T-helper 22 cell (primary cell): ENCODE results near the gene ZMYND8.
A peak's percentile ranks its signal among the peaks of the same experiment; 100 is the strongest.
"Not testable (repeated sequence)": the region's sequence is repeated elsewhere in the genome, so short reads cannot be mapped to it uniquely, and the experiment has no call there.

Source experiments
- DNase-seq: peaks from one replicate; pipeline ENCODE4 v3.0.0-alpha.2; 2020; ENCODE audit warnings: low read depth

ZMYND8 gene

GRCh38 chr20:47204008-47204849, 152.3 kb downstream of the ZMYND8 start:
- no peak for DNase-seq

GRCh38 chr20:47202733-47203667, 153.5 kb downstream of the ZMYND8 start:
- DNase-seq = no peak

GRCh38 chr20:47201074-47201730, 155.3 kb downstream of the ZMYND8 start:
- DNase-seq = no peak

GRCh38 chr20:47198996-47199552, 157.4 kb downstream of the ZMYND8 start:
- DNase-seq = no peak

- no peak for DNase-seq
These were observed 158.2 kb downstream of the ZMYND8 start for GRCh38 chr20:47198254-47198671.

- peak; percentile 23 for DNase-seq
These were observed 160.1 kb downstream of the ZMYND8 start for GRCh38 chr20:47196091-47197081.

GRCh38 chr20:47195573-47195972, 160.9 kb downstream of the ZMYND8 start:
- no peak for DNase-seq

- DNase-seq = no peak
These were observed 164.5 kb downstream of the ZMYND8 start for GRCh38 chr20:47191956-47192355.

- DNase-seq = no peak
These were observed 165.3 kb downstream of the ZMYND8 start for GRCh38 chr20:47191074-47191673.

- DNase-seq = no peak
These were observed 167.4 kb downstream of the ZMYND8 start for GRCh38 chr20:47189060-47189459.

GRCh38 chr20:47188540-47188939, 168.0 kb downstream of the ZMYND8 start:
- DNase-seq = no peak

- DNase-seq = no peak
These were observed 168.9 kb downstream of the ZMYND8 start for GRCh38 chr20:47187450-47188195.

- DNase-seq = no peak
These were observed 173.1 kb downstream of the ZMYND8 start for GRCh38 chr20:47183367-47183766.

GRCh38 chr20:47181056-47181862, 175.2 kb downstream of the ZMYND8 start:
- no peak for DNase-seq

- DNase-seq = no peak
These were observed 177.2 kb downstream of the ZMYND8 start for GRCh38 chr20:47179267-47179666.

GRCh38 chr20:47178851-47179250, 177.6 kb downstream of the ZMYND8 start:
- no peak for DNase-seq

GRCh38 chr20:47178277-47178676, 178.2 kb downstream of the ZMYND8 start:
- DNase-seq = no peak

GRCh38 chr20:47176217-47176616, 180.3 kb downstream of the ZMYND8 start:
- DNase-seq = not testable (repeated sequence)

GRCh38 chr20:47175493-47175892, 181.0 kb downstream of the ZMYND8 start:
- no peak for DNase-seq
